H1 (cell line): Measurements from ENCODE around the gene C7orf57. TPM values are rescaled to one million over a fixed set of nuclear protein-coding genes. Genes with fewer than 3 reads are reported as not detected.

Source experiments
- CHD2 ChIP-seq: IDR thresholded peaks from 2 replicates; pipeline ENCODE4 v1.6.1; 2012; ENCODE audit warnings: low read length, improper control_type of control experiment
- CREB1 ChIP-seq: IDR thresholded peaks from 2 replicates; pipeline ENCODE4 v1.6.1; 2012; ENCODE audit warnings: inconsistent platforms
- polyA plus RNA-seq, 7 experiments: library from polyadenylated mRNA; depleted of rRNA in 3 of 7; stranded (reverse) in 5 of 7; unstranded in 2 of 7; fragments of >200 nt in 5 of 7; fragments of 200-250 nt in 2 of 7; gene quantifications; 1 replicate in 5 of 7; 2 replicates in 1 of 7; 4 replicates in 1 of 7; pipeline versions ENCODE4 v1.2.1 to v1.2.3, GENCODE V29; 2011 to 2013; ENCODE audit warnings: missing spikeins in 2 of 7, mixed read lengths in 2 of 7
- total RNA-seq: library from RNA; stranded (reverse); fragmentation: NEBNext Ultra II Directional; extraction: Animal tissue kit (Norgen Biotek cat#: 25700); gene quantifications from 2 replicates; pipeline ENCODE4 v1.2.1, GENCODE V29; 2021

Gene C7orf57
- total and polyA plus RNA-seq, 2 of the 8 experiments (the other 6 are each of a cell fraction or from before 2014, with no cell fraction given) = 0.08 to 0.56 TPM

DNA sequence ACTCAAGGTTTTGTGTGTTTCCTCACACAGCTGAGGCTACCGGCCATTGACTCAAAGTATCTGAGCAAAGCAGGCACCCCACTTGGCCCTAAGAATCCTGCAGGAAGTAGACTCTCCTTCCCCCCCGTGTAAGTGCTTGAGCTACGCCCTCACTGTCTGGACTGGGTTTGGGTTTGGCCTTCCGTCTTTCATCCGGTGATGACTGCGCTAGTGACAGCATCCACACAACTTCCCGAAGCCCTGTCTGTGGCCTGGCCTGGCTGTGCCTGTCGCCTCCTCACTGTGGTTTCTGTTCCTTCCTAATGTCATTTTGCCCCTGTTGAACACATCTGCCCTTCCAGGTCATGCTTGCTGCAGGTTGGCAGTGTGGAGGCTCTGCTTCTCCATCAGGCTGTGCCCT is 14.5 kb downstream of the C7orf57 start (continued):
- no peak for TF ChIP-seq CREB1
- no peak for TF ChIP-seq CHD2
